Measurements from ENCODE around the gene NLGN1.

NLGN1 gene

GRCh38 chr3:174317005-174317404 lies 919.5 kb downstream of the NLGN1 start:
- FAIRE-seq: no peak

DNA sequence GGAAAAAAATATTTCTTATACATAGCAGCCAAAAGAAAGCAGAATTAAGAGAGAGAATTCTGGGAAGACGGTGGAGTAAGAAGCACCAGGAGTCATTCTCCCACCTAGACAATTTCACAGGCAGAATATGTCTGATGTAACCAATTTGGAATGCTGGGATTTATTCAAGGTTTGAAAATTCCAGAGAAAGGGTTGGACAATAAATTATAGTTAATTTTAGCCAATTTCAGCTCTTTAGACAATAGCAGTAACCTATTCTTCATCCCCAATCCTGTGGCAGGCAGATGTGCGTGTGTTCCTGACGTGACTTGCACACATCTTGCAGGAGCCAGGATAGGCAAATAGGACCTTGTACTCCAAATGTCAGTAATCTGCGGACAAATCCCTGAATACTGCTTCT lies 920.6 kb downstream of the NLGN1 start:
- FAIRE-seq: no peak

DNA sequence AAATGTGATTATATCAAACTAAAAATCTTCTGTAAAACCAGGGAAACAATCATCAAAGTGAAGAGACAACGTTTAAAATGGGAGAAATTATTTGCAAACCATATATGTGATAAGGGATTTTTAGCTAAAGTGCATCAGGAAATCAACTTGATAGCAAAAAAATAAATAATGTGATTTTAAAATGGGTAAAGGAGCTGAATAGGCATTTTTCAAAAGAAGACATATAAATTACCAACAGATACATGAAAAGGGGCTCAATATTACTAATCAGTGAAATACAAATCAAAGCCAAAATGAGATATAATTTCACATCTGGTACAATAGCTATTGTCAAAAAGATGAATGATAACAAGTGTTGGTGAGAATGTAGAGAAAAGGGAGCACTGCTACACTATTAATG lies 924.0 kb downstream of the NLGN1 start:
- FAIRE-seq: no peak

GRCh38 chr3:174322789-174323188 lies 925.2 kb downstream of the NLGN1 start:
- FAIRE-seq: no peak

DNA sequence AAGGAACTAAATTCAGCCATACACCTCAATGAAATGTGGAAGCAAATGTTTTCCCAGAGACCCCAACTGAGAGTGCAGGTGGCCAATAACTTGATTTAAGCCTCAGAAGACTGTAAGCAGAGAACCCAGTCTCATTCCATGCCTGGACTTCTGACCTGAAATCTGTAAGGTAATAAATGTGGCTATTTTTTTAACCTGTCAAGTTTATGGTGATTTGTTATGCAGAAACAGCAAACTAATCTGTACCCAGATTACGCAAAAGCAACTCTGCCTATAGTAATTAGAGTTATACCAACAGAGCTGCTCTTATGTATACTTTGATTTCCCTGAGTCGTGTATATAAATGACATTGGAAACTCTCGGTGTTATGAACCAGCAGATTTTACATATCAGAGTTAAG lies 927.6 kb downstream of the NLGN1 start:
- no peak for FAIRE-seq

DNA sequence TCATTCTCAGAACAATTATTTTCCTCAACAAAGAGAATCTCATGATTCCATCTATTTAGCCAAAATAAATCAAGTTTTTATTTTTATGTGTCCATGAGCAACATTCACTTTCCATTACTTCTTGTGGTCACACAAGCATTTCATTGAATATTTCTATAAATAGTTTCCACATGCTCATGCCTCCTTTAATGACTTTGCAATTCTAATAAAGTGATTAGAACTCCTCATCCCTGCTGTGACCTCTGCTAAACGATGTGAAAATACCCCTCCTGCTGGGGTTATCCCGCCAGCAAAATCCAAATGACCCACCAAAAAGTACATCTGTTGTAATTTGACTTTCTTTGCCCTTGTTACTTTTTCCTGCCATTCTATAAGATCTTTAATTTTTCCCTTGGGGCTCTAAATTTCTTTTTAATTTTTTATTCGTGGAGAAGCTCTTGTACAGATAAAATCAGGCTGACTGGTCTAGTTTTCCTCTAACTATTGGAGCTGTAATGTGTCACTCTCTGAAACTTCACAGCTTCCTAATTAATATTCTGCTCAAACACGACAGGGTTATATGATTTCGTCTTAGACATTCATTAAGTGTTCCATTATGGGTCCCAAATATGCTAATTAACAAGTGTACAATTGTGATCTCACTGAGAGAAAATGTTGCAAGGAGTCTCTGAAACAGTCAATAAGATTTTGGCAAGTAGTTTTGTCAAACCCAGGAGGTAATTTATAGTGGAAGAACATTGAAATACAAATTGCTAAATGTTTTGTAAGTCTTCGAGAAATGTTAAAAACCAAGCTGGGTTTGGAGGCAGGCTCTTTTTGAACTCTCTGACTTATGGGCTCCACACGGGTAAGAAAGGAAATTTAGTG lies 928.5 kb downstream of the NLGN1 start:
- FAIRE-seq: peak; percentile 83

GRCh38 chr3:174329321-174329720 lies 931.8 kb downstream of the NLGN1 start:
- FAIRE-seq: no peak

- FAIRE-seq: no peak
These were observed 932.8 kb downstream of the NLGN1 start for GRCh38 chr3:174330303-174330702.

- FAIRE-seq: no peak
These were observed 933.7 kb downstream of the NLGN1 start for GRCh38 chr3:174331095-174331800.

DNA sequence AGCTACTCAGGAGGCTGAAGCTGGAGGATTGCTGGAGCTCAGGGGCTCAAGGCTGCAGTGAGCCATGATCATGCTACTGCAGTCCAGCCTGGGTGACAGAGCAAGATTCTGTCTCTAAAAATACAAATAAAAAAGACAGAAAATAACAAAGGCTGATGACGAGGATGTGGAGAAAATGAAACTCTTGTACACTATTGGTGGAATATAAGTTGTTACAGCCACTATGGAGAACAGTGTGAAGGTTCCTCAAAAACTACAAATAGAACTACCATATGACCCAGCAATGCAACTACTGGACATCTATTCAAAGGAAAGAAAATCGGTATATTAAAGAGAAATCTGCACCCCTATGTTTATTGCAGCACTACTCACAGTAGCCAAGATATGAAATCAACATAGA lies 934.8 kb downstream of the NLGN1 start:
- no peak for FAIRE-seq

- no peak for FAIRE-seq
These were observed 936.1 kb downstream of the NLGN1 start for GRCh38 chr3:174333640-174334039.

- FAIRE-seq: no peak
These were observed 936.6 kb downstream of the NLGN1 start for GRCh38 chr3:174334111-174334510.

GRCh38 chr3:174335324-174335723 lies 937.8 kb downstream of the NLGN1 start:
- FAIRE-seq: no peak

- FAIRE-seq: no peak
These were observed 938.4 kb downstream of the NLGN1 start for GRCh38 chr3:174335910-174336309.

Data from endometrium (tissue), 2 donors.